ENCODE measurements around the gene VGF.
A peak's percentile ranks its signal among the peaks of the same experiment; 100 is the strongest.

The VGF gene

GRCh38 chr7:101180130-101180755 is 14.9 kb upstream of the VGF start, which contains the start of gene NAT16:
TSS of gene NAT16 (minus strand) at chr7:101180293. CDS start at chr7:101174807, 5,486 bp downstream.
- DNase-seq: no peak

GRCh38 chr7:101179713-101180112 is 14.3 kb upstream of the VGF start:
- no peak for DNase-seq

- no peak for DNase-seq
Measured at GRCh38 chr7:101179117-101179516, 13.7 kb upstream of the VGF start.

GRCh38 chr7:101177644-101178043 is 12.3 kb upstream of the VGF start:
- no peak for DNase-seq

- no peak for DNase-seq
Measured at GRCh38 chr7:101175664-101176063, 10.3 kb upstream of the VGF start.

GRCh38 chr7:101174322-101174854 is 9.0 kb upstream of the VGF start:
- DNase-seq: no peak

- DNase-seq: no peak
Measured at GRCh38 chr7:101173752-101174244, 8.4 kb upstream of the VGF start.

GRCh38 chr7:101172854-101173751 is 7.7 kb upstream of the VGF start:
- peak; percentile 45 for DNase-seq

GRCh38 chr7:101172005-101172853 is 6.9 kb upstream of the VGF start:
- no peak for DNase-seq

- DNase-seq: no peak
Measured at GRCh38 chr7:101171442-101171837, 6.1 kb upstream of the VGF start.

GRCh38 chr7:101170617-101171441 is 5.5 kb upstream of the VGF start:
- no peak for DNase-seq

- DNase-seq: peak; percentile 52
Measured at GRCh38 chr7:101169838-101170551, 4.6 kb upstream of the VGF start.

- DNase-seq: no peak
Measured at GRCh38 chr7:101169110-101169837, 3.9 kb upstream of the VGF start.

- no peak for DNase-seq
Measured at GRCh38 chr7:101168412-101169049, 3.2 kb upstream of the VGF start.

GRCh38 chr7:101167645-101168411 is 2.5 kb upstream of the VGF start:
- DNase-seq: no peak

GRCh38 chr7:101166909-101167644 is 1.7 kb upstream of the VGF start:
- DNase-seq: peak; percentile 76

- DNase-seq: no peak
Measured at GRCh38 chr7:101166648-101166908, 1.2 kb upstream of the VGF start.

GRCh38 chr7:101165958-101166647 is 734 bp upstream of the VGF start:
- DNase-seq: no peak
